GM12892 (cell line): Measurements from ENCODE around the gene CLSTN2.

ENCODE experiments used
- POLR2A ChIP-seq: IDR thresholded peaks from 2 replicates; pipeline ENCODE4 v1.6.1; 2011; ENCODE audit warnings: low read depth, low read length, control low read depth
- TAF1 ChIP-seq: IDR thresholded peaks from 2 replicates; pipeline ENCODE4 v1.6.1; 2011; ENCODE audit warnings: low read depth, mild to moderate bottlenecking, control low read depth, low read length, borderline replicate concordance

DNA sequence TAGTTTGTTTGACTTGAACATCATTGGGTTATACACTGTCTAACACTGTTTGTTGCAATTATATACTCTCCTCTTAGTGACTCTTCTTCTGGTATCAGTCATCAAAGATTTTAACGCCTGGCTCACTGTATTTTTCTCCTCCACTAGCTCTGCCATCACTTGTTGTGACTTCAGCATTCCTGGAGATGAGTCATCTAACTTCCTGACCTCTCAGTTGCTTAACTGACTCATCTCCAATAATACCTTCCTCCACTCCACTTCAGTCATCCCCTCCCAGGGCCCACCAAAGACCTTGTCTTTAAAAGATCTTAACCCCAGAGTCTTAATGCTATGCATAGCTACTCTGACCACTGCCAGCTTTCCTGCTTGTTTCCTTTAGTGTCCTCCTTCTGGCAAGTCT lies 28.6 kb upstream of the CLSTN2 start:
- TF ChIP-seq POLR2A (no peak), TAF1 (no peak)
